GM18909 (cell line): ENCODE results near the gene CBFA2T2.
"Not testable (repeated sequence)": the region's sequence is repeated elsewhere in the genome, so short reads cannot be mapped to it uniquely, and the experiment has no call there.

Experiments
- ATAC-seq: cut with Tn5 transposase; IDR thresholded peaks from one replicate; pipeline ENCODE4 v1.9.1; 2021; ENCODE audit warnings: mild to moderate bottlenecking; ENCODE audit not compliant: unreplicated experiment, poor library complexity

The CBFA2T2 gene

DNA sequence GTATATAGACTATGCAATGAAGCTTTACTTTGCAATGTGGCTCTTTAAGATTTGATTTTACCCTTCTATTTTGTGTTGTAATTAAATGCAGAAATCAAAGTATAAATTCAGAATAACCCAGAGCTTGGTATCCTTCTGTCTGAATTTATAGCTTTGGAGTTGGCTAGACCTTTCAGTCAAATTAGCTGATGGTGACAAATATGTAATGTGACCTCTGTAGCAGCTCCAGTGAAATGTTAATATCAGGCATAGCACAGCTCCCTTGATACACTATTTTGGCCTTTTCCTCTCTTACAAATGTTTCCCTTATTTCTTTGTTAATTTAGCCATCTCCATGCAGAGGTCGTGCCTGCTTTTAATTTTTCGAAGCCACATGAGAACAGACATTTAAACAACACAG, 11.1 kb downstream of the CBFA2T2 start:
- no peak for ATAC-seq

DNA sequence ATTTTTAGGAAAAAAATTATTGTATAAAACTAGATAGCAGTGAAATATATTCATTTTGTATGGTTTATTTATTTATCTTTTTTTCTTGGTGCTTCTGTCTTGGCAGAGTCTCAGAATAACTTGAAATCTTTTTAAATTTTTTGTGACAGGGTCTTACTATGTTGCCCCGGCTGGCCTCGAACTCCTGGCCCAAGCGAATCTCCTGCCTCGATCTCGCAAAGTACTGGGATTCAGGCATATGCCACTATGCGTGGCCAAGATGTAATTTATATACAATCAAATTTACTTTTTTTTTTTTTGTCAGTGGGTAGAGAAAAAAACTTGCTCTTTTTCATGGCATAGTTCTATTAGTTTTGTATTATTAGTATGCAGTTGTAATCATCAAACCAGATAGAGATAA, 13.7 kb downstream of the CBFA2T2 start:
- ATAC-seq = no peak

GRCh38 chr20:33506576-33506975, 16.7 kb downstream of the CBFA2T2 start:
- no peak for ATAC-seq

DNA sequence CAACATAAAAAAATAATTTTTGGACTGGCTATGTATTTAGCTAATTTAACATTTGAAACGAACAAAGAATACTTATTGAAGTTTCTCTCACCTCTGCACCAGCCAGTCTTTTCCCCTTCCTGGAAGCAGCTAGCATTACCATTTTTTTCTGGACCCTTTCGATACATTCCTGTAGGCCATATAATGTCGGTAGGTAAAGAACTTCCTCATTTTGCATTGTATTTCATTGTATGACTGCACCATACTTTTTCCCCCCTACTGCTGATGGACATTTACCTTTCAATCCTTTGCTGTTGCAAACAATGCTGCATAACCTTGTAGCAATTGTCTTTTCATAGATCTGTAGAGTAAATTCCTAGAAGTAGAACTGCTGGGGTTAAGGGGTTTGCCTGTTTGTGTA, 17.6 kb downstream of the CBFA2T2 start:
- ATAC-seq = no peak

DNA sequence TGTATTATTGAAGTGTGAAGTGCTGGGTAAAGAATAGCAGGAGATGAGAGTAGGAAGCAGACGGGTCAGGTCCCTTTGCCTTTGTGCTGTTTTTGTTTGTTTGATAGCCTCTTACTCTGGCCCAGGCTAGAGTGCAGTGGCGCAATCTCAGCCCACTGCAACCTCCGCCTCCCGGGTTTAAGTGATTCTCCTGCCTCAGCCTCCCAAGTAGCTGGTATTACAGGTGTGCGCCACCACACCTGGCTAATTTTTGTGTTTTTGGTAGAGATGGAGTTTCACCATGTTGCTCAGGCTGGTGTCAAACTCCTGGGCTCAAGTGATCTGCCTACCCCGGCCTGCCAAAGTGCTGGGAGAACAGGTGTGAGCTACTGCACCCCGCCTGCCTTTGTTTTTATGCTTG, 18.1 kb downstream of the CBFA2T2 start:
- ATAC-seq = not testable (repeated sequence)

DNA sequence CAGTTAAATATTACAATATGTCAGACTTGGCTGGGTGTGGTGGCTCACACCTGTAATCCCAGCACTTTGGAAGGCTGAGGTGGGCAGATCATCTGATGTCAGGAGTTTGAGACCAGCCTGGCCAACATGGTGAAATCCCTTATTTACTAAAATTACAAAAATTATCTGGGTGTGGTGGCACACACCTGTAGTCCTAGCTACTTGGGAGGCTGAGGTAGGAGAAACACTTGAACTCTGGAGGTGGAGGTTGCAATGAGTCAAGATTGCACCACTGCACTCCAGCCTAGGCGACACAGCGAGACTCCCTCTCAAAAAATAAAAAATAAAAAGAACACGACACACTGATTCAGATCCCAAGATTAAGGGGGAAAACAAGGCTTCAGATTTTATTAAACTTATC, 19.2 kb downstream of the CBFA2T2 start:
- not testable (repeated sequence) for ATAC-seq

DNA sequence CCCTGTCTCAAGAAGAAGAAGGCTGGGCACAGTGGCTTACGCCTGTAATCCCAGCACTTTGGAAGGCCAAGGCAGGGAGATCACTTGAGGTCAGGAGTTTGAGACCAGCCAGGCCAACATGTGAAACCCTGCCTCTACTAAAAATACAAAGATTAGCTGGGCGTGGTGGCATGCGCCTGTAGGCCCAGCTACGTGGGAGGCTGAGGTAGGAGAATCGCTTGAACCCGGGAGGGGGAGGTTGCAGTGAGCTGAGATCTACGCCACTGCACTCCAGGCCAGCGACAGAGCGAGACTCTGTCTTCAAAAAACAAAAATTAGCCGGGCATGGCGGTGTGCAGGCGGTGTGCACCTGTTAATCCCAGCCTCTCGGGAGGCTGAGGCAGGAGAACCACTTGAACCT, 22.0 kb downstream of the CBFA2T2 start:
- ATAC-seq = not testable (repeated sequence)

- no peak for ATAC-seq
Measured at GRCh38 chr20:33515569-33516216, 25.8 kb downstream of the CBFA2T2 start.

DNA sequence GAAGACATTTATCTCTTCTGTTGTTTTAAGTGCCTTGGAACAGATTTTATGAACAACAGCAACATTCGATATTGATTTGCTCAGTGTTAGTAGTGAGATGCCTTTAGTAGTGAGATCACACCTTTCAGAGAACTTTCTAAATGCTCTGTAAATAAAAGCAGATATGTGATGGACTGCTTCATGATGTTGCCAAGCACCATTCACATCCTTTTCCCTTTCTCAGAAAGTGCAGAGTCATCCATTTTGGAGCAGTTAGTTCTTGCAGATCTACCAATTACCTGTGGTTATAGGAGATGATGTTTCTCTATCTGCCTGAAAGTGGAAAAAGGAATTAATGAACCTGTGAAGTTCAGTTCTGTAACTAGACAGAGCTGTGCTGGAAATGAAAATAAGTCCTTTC, 27.0 kb downstream of the CBFA2T2 start:
- ATAC-seq = no peak

DNA sequence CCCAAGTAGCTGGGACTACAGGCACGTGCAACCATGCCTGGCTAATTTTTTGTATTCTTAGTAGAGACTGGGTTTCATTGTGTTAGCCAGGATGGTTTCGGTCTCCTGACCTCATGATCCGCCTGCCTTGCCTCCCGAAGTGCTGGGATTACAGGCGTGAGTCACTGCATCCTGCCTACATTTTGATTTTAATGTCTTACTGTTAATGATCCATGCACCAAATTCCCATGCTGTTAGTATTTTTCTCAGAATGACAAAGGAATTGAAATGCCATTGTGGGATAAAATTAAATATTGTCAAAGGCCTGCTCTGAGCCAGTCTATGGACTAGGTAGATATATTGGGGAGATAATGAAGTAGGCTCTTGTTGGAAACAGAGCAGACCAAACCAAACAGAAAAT, 28.2 kb downstream of the CBFA2T2 start:
- ATAC-seq = no peak

DNA sequence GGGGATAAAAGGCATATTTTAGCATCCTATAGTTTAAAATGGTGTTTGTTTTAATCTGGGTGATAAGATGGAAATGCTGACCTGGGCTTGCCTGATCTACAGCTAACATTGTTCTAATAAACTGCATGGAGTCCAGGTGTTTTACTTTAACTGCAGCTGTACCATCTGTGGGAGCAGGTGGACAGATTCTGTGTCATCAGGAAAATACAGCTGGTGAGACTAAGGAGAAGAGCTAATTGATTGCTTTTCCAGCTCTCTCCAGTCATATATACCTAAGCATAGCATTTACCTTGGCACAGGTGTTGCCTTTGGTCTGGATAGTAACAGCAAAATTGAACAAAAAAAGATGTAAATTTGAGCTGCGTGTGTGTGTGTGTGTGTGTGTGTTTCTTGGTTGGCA, 31.6 kb downstream of the CBFA2T2 start:
- no peak for ATAC-seq

GRCh38 chr20:33522256-33522820, 32.4 kb downstream of the CBFA2T2 start:
- ATAC-seq = no peak

- ATAC-seq = no peak
Measured at GRCh38 chr20:33524261-33524660, 34.4 kb downstream of the CBFA2T2 start.

GRCh38 chr20:33526769-33527168, 36.9 kb downstream of the CBFA2T2 start:
- no peak for ATAC-seq

DNA sequence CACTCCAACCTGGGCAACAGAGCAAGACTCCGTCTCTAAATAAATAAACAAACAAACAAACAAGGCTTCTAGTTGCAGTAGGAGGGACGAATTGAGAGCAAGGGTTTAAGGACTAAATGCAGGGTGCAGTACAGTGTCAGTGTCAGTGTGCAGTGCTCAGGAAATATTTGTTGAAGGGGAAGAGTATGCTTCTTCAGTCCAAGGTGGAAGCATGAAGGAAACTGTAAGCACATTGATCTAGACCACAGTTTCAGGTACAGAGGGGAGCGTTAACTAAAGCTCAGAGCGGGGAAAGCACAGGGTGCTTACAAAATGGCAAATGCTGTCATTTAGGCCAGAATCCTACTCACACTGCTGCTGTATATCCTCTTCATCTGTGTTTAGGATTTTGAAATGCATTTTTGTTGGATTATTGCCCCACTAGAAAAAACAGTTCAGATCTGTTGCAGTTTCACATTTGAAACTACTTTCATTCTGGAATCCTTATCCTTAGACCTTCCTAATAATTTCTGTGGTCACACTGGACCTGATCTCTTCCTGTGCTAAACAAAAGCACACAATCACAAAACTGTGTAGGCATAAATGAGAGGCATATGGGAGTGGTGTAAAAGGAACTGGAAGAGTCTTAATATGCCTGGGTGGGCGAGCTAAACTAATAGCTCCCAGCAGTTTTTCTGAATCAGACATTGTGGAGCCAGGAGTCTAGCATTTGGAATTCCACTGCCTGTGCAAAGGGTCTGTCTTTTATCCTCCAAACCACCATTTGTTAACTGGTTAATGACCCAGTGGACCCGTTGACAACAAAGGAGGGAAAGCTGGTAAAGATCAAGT, 41.4 kb downstream of the CBFA2T2 start:
- no peak for ATAC-seq

GRCh38 chr20:33531885-33532284, 42.0 kb downstream of the CBFA2T2 start:
- no peak for ATAC-seq

GRCh38 chr20:33532753-33533459, 43.0 kb downstream of the CBFA2T2 start:
- no peak for ATAC-seq

- ATAC-seq = not testable (repeated sequence)
Measured at GRCh38 chr20:33535717-33536116, 45.8 kb downstream of the CBFA2T2 start.

DNA sequence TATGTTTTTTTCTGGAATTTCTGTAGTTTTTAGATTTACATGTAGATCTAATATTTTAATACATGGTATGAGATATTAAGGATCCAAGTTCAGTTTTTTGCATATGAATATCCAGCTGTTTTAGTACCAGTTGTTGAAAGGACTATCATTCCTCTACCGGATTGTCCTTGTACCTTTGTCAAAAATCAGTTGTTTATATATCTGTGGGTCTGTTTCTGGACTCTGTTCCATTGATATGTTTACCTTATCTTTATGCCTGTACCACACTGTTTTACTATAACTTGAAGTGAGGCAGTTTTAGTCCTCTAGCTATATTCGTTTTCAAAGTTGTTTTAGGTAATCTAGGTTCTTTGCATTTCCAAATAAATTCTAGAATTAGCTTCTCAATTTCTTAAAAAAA, 47.7 kb downstream of the CBFA2T2 start:
- ATAC-seq = no peak

- no peak for ATAC-seq
Measured at GRCh38 chr20:33539129-33539528, 49.2 kb downstream of the CBFA2T2 start.

GRCh38 chr20:33540427-33540826, 50.5 kb downstream of the CBFA2T2 start:
- ATAC-seq = no peak
